ENCODE measurements around the gene SSX5. TPM values are rescaled to one million over a fixed set of nuclear protein-coding genes. Genes with fewer than 3 reads are reported as not detected.

The SSX5 gene
- total and polyA plus RNA-seq, 2 donors (not counting 3 experiments of a cell fraction or from before 2014, with no cell fraction given): not detected

DNA sequence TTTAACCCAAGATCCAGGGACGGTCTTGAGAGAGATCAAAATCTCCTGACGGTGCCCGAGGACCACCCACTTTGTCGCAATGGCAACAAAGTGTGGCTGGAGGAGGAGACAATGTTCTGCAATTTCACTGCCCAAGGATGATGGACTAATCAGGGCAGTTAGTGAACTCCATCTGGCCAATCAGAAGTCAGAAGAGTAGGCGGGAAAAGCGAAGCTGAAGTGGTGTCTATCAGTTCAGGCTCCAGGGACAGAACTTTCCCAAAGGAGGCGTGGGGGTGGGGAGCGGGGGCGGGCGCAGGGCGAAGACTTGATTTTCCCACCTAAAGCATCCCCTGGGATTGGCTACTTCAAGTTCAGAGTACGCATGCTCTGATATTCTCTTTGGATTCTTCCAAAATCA, 40.6 kb downstream of the SSX5 start:
- Histone ChIP-seq H3K36me3 (ENCODE audit: control insufficient read depth in 2 of 2, extremely low read depth in 1 of 2, insufficient read depth in 2 of 2, low read length in 2 of 2) (no peaks in the 10 kb centered on the region), H3K27ac (ENCODE audit: insufficient read depth, low read depth, low read length) (no peak overlapping the region), H3K27me3 (ENCODE audit: control insufficient read depth in 2 of 2, insufficient read depth in 2 of 2, low read length in 2 of 2) (no peaks in the 10 kb centered on the region), H3K9me1 (replicated peaks; ENCODE audit: control insufficient read depth, extremely low read depth, insufficient read depth, low read length) (no peaks in the 10 kb centered on the region), H3K4me1 (ENCODE audit: control insufficient read depth, extremely low read depth, insufficient read depth, low read length) (no peaks in the 10 kb centered on the region), H3K4me3 (replicated peaks in 1 of 3; ENCODE audit: insufficient read depth in 1 of 3, low read depth in 1 of 3, low read length in 3 of 3) (no peak overlapping the region), H2AFZ (ENCODE audit: low read depth, low read length) (no peak overlapping the region), H3K9ac (replicated peaks; ENCODE audit: extremely low read depth, insufficient read depth, low read length) (no peak overlapping the region), H3K9me3 (replicated peaks; ENCODE audit: control insufficient read depth, insufficient read depth, low read length) (no peaks in the 10 kb centered on the region), H3K4me2 (ENCODE audit: insufficient read depth, low read length) (no peak overlapping the region), H4K20me1 (replicated peaks; ENCODE audit: control insufficient read depth, extremely low read depth, insufficient read depth, low read length) (no peaks in the 10 kb centered on the region), H3K79me2 (ENCODE audit: control insufficient read depth, insufficient read depth, low read length) (no peaks in the 10 kb centered on the region)
- no peak for TF ChIP-seq MYC (IDR thresholded peaks at IDR 0.05; ENCODE audit: low read depth, low read length)
- no peak for TF ChIP-seq FOS (IDR thresholded peaks at IDR 0.05; ENCODE audit: borderline replicate concordance, insufficient read depth, low read length)
- TF ChIP-seq JUN (IDR thresholded peaks at IDR 0.05; ENCODE audit: borderline replicate concordance, insufficient read depth, insufficient read length, low read depth): no peak
- no peak for TF ChIP-seq POLR2A (IDR thresholded peaks at IDR 0.05; ENCODE audit: low read depth, low read length)
- TF ChIP-seq, protein P1, sequence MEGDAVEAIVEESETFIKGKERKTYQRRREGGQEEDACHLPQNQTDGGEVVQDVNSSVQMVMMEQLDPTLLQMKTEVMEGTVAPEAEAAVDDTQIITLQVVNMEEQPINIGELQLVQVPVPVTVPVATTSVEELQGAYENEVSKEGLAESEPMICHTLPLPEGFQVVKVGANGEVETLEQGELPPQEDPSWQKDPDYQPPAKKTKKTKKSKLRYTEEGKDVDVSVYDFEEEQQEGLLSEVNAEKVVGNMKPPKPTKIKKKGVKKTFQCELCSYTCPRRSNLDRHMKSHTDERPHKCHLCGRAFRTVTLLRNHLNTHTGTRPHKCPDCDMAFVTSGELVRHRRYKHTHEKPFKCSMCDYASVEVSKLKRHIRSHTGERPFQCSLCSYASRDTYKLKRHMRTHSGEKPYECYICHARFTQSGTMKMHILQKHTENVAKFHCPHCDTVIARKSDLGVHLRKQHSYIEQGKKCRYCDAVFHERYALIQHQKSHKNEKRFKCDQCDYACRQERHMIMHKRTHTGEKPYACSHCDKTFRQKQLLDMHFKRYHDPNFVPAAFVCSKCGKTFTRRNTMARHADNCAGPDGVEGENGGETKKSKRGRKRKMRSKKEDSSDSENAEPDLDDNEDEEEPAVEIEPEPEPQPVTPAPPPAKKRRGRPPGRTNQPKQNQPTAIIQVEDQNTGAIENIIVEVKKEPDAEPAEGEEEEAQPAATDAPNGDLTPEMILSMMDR (IDR thresholded peaks at IDR 0.05; ENCODE audit: extremely low read depth in 1 of 2, insufficient read depth in 1 of 2, low read depth in 1 of 2, low read length in 2 of 2): no peak
- no peak for TF ChIP-seq EZH2 (IDR thresholded peaks at IDR 0.05; ENCODE audit: borderline replicate concordance, low read depth, low read length, severe bottlenecking)
- no peak for TF ChIP-seq GATA2 (IDR thresholded peaks at IDR 0.05; ENCODE audit: insufficient read depth, insufficient read length, low read depth, low read length)
- TF ChIP-seq, protein P2, sequence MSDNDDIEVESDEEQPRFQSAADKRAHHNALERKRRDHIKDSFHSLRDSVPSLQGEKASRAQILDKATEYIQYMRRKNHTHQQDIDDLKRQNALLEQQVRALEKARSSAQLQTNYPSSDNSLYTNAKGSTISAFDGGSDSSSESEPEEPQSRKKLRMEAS (IDR thresholded peaks at IDR 0.05; ENCODE audit: insufficient read depth, insufficient read length): no peak
- TF ChIP-seq POLR2AphosphoS5 (IDR thresholded peaks at IDR 0.05; ENCODE audit: insufficient read depth, low read depth, low read length): no peak
- dilution Hi-C loops (cut with MboI; ENCODE audit: extremely low pct_ligation_motif_present, low sequenced_read_pairs): no loop called here
- POLR2A ChIA-PET: no interaction called here
- BruUV-seq (replicated peaks): no TSS peak
- CTCF ChIA-PET: no interaction called here
- intact Hi-C loops (cut with micrococcal nuclease): no loop called here
- no peak for DNase-seq (ENCODE audit: low read depth, low spot score)
- FAIRE-seq: no peak

Data from endothelial cell of umbilical vein (primary cell).